Trophoblast cell (in vitro differentiated cells and primary cell): ENCODE measurements around the gene TRAPPC12.

Source experiments
- DNase-seq, 2 donors: peaks; one replicate each; pipeline ENCODE4 v3.0.0-alpha.2; 2016
- H2AFZ ChIP-seq: 2 replicates; pipeline ENCODE4 v1.6.1; 2013; ENCODE audit warnings: low read length, moderate library complexity, mild to moderate bottlenecking; ENCODE audit not compliant: insufficient read depth, poor library complexity
- H2AK5ac ChIP-seq: 2 replicates; pipeline ENCODE4 v1.6.1; 2013; ENCODE audit warnings: mild to moderate bottlenecking, low read length
- H2BK120ac ChIP-seq: 2 replicates; pipeline ENCODE4 v1.6.1; 2013; ENCODE audit warnings: low read length, mild to moderate bottlenecking, moderate library complexity; ENCODE audit not compliant: insufficient read depth, poor library complexity
- H2BK12ac ChIP-seq: 2 replicates; pipeline ENCODE4 v1.6.1; 2013; ENCODE audit warnings: mild to moderate bottlenecking, low read length, moderate library complexity
- H2BK5ac ChIP-seq: 2 replicates; pipeline ENCODE4 v1.6.1; 2013; ENCODE audit warnings: low read length, low read depth, moderate library complexity, mild to moderate bottlenecking; ENCODE audit not compliant: poor library complexity
- H3K14ac ChIP-seq: 2 replicates; pipeline ENCODE4 v1.6.1; 2013; ENCODE audit warnings: mild to moderate bottlenecking, low read length
- H3K18ac ChIP-seq: 2 replicates; pipeline ENCODE4 v1.6.1; 2013; ENCODE audit warnings: mild to moderate bottlenecking, low read length
- H3K23ac ChIP-seq: 2 replicates; pipeline ENCODE4 v1.6.1; 2013; ENCODE audit warnings: low read length
- H3K27ac ChIP-seq: 2 replicates; pipeline ENCODE4 v1.5.1; 2013; ENCODE audit warnings: low read depth, mild to moderate bottlenecking, inconsistent platforms, low read length, moderate library complexity
- H3K27me3 ChIP-seq: 2 replicates; pipeline ENCODE4 v1.6.1; 2013; ENCODE audit warnings: inconsistent platforms, mild to moderate bottlenecking, low read length, moderate library complexity; ENCODE audit not compliant: insufficient read depth
- H3K36me3 ChIP-seq, 2 experiments: 1 replicate in 1 of 2; 2 replicates in 1 of 2; pipeline ENCODE4 v1.6.1; 2013; ENCODE audit warnings: low read length in 2 of 2, mild to moderate bottlenecking in 2 of 2, moderate library complexity in 1 of 2; ENCODE audit not compliant: insufficient read depth in 2 of 2, control insufficient read depth in 1 of 2
- H3K4ac ChIP-seq: 2 replicates; pipeline ENCODE4 v1.6.1; 2013; ENCODE audit warnings: low read depth, mild to moderate bottlenecking, low read length, moderate library complexity
- H3K4me1 ChIP-seq, 2 experiments: 1 replicate in 1 of 2; 2 replicates in 1 of 2; pipeline ENCODE4 v1.6.1; 2013; ENCODE audit warnings: low read length in 2 of 2, mild to moderate bottlenecking in 2 of 2, moderate library complexity in 1 of 2; ENCODE audit not compliant: insufficient read depth in 2 of 2, control insufficient read depth in 1 of 2
- H3K4me2 ChIP-seq: 2 replicates; pipeline ENCODE4 v1.6.1; 2013; ENCODE audit warnings: inconsistent platforms, mild to moderate bottlenecking, low read length, moderate library complexity
- H3K4me3 ChIP-seq: 2 replicates; pipeline ENCODE4 v1.5.1; 2013; ENCODE audit warnings: mild to moderate bottlenecking, low read depth, low read length, inconsistent platforms
- H3K79me1 ChIP-seq: one replicate; pipeline ENCODE4 v1.6.1; 2013; ENCODE audit warnings: low read length
- H3K79me2 ChIP-seq: 2 replicates; pipeline ENCODE4 v1.6.1; 2013; ENCODE audit warnings: low read length, mild to moderate bottlenecking; ENCODE audit not compliant: control insufficient read depth, insufficient read depth, poor library complexity
- H3K9ac ChIP-seq: 2 replicates; pipeline ENCODE4 v1.6.1; 2013; ENCODE audit warnings: mild to moderate bottlenecking, low read length
- H3K9me3 ChIP-seq: 2 replicates; pipeline ENCODE4 v1.6.1; 2013; ENCODE audit warnings: low read depth, mild to moderate bottlenecking, control low read depth, inconsistent platforms, low read length; ENCODE audit not compliant: insufficient read depth
- H4K12ac ChIP-seq: 2 replicates; pipeline ENCODE4 v1.6.1; 2013; ENCODE audit warnings: low read depth, mild to moderate bottlenecking, low read length, moderate library complexity
- H4K8ac ChIP-seq: 2 replicates; pipeline ENCODE4 v1.6.1; 2013; ENCODE audit warnings: low read depth, mild to moderate bottlenecking, low read length, moderate library complexity
- H4K91ac ChIP-seq: one replicate; pipeline ENCODE4 v1.6.1; 2013; ENCODE audit warnings: low read depth, mild to moderate bottlenecking, low read length, moderate library complexity
- WGBS: extraction: QIAGEN DNeasy Blood & Tissue Kit; methylation state at CpG from one replicate; pipeline ENCODE4 v1.1.7; 2013; ENCODE audit warnings: missing lambda C conversion rate; ENCODE audit not compliant: insufficient read length, insufficient coverage; ENCODE audit errors: extremely low coverage; 5-methylcytosine and 5-hydroxymethylcytosine counted together

TRAPPC12 gene

DNA sequence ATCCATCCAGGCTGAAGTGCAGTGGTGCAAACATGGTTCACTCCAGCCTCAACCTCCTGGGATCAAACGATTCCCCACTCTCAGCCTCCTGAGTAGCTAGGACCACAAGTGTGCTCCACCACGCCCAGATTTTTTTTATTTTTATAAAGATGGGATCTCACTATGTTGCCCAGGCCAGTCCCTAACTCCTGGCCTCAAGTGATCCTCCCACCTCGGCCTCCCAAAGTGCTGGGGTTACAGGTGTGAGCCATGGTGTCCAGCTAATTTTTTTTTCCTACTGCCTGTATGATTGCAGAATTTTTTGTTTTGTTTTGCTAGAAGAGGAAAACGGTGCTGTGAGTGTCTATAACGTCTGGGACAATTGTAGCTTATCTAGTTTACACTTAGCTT is 101.5 kb downstream of the TRAPPC12 start:
- Histone ChIP-seq H3K27ac (no peak overlapping the region), H3K18ac (no peak overlapping the region), H3K4me1 (peaks cover 5 to 7% of the 10 kb centered on the region in 2 experiments), H4K8ac (no peak overlapping the region), H3K23ac (no peak overlapping the region), H2BK12ac (no peak overlapping the region), H3K27me3 (no peaks in the 10 kb centered on the region), H4K12ac (no peak overlapping the region), H3K4me2 (no peak overlapping the region), H3K79me1 (no peaks in the 10 kb centered on the region), H2BK5ac (no peak overlapping the region), H3K79me2 (no peaks in the 10 kb centered on the region), H3K14ac (no peak overlapping the region), H3K4ac (no peak overlapping the region), H3K9me3 (peaks cover 3% of the 10 kb centered on the region), H3K9ac (no peak overlapping the region), H2BK120ac (no peak overlapping the region), H2AFZ (no peak overlapping the region), H2AK5ac (no peak overlapping the region), H3K4me3 (no peak overlapping the region), H4K91ac (no peak overlapping the region), H3K36me3 (peaks cover 25 to 28% of the 10 kb centered on the region in 2 experiments)
- DNase-seq: no peak
- WGBS: no CpG with 5 or more reads among the region's 5 CpGs

DNA sequence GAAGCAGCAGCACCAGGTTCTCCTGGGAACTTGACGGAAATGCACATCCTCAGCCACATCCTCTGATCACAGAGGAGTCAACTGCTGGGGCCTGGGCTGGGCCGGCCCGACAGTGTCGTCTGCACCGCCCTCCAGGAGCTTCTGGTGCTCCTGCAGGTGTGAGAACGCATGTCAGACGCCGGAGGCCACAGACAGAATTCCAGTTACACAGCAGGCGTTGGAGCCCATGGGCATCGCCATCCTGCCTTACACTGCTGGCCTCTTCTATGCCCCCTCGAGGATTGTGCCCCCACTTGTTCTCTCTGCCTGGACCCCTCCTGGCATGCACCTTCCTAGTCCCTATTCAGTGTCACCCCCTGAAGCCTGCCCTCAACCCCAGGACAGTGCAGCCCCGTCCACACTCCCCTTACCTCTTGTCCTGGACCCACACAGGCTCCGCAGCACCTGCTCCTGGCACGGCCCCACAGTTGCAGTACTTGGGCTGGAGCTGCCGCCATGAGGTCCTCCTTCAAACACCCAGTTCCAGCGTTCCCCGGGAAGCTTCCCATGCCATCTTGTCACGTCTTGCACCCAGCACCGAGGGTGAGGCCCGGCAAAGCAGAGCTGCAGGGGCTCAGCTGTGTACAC is 102.4 kb downstream of the TRAPPC12 start:
- peaks cover 11% of the 10 kb centered on the region for H3K9me3 ChIP-seq
- H3K4ac ChIP-seq: no peak overlapping the region
- H2BK120ac ChIP-seq: no peak overlapping the region
- H4K12ac ChIP-seq: no peak overlapping the region
- no peak overlapping the region for H3K4me2 ChIP-seq
- no peaks in the 10 kb centered on the region for H3K79me2 ChIP-seq
- H3K27me3 ChIP-seq: no peaks in the 10 kb centered on the region
- no peaks in the 10 kb centered on the region for H3K79me1 ChIP-seq
- peaks cover 28 to 29% of the 10 kb centered on the region in 2 experiments for H3K36me3 ChIP-seq
- H2BK5ac ChIP-seq: no peak overlapping the region
- no peak overlapping the region for H3K4me3 ChIP-seq
- no peaks in the 10 kb centered on the region for H3K4me1 ChIP-seq
- H4K91ac ChIP-seq: no peak overlapping the region
- no peak overlapping the region for H2AFZ ChIP-seq
- H3K18ac ChIP-seq: no peak overlapping the region
- no peak overlapping the region for H3K23ac ChIP-seq
- no peak overlapping the region for H2BK12ac ChIP-seq
- no peak overlapping the region for H3K27ac ChIP-seq
- no peak overlapping the region for H3K14ac ChIP-seq
- H4K8ac ChIP-seq: no peak overlapping the region
- no peak overlapping the region for H2AK5ac ChIP-seq
- no CpG with 5 or more reads among the region's 20 CpGs for WGBS
- H3K9ac ChIP-seq: no peak overlapping the region
- DNase-seq: no peak

DNA sequence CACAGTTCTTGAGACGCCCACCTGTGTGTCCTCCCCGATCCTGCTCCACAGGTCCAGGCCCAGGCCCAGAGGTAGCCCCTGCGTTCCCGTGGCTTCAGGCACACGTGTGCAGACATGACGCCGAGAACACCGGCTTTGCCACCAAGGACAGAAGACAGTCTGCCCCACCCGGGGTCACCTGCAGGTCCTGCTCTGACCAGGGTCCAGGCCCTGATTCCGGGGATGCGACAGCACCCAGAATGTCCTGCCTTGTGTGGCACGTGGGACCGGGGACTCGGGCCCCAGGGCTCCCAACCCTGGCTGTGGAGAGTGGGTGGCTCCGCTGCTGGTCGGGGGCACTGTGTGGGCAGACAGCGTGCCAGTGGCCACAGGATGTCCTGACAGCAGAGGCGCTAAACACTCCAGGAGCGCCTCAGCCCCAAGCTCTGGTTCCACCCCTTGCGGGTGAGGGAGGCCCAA is 102.9 kb downstream of the TRAPPC12 start:
- H3K23ac ChIP-seq: no peak overlapping the region
- WGBS: no CpG with 5 or more reads among the region's 20 CpGs
- H3K9ac ChIP-seq: no peak overlapping the region
- no peak overlapping the region for H3K18ac ChIP-seq
- H3K4me1 ChIP-seq: no peaks in the 10 kb centered on the region
- H3K27ac ChIP-seq: no peak overlapping the region
- DNase-seq: no peak
- no peak overlapping the region for H3K4me2 ChIP-seq
- H2AK5ac ChIP-seq: no peak overlapping the region
- peaks cover 12% of the 10 kb centered on the region for H3K9me3 ChIP-seq
- no peak overlapping the region for H2BK5ac ChIP-seq
- no peak overlapping the region for H4K91ac ChIP-seq
- H3K14ac ChIP-seq: no peak overlapping the region
- H3K79me2 ChIP-seq: no peaks in the 10 kb centered on the region
- H2AFZ ChIP-seq: no peak overlapping the region
- H3K4me3 ChIP-seq: peak overlapping the region; percentile 41
- H3K4ac ChIP-seq: no peak overlapping the region
- no peaks in the 10 kb centered on the region for H3K79me1 ChIP-seq
- H2BK12ac ChIP-seq: no peak overlapping the region
- H4K12ac ChIP-seq: no peak overlapping the region
- no peak overlapping the region for H4K8ac ChIP-seq
- H3K27me3 ChIP-seq: no peaks in the 10 kb centered on the region
- H3K36me3 ChIP-seq: peaks cover 27 to 28% of the 10 kb centered on the region in 2 experiments
- H2BK120ac ChIP-seq: no peak overlapping the region

DNA sequence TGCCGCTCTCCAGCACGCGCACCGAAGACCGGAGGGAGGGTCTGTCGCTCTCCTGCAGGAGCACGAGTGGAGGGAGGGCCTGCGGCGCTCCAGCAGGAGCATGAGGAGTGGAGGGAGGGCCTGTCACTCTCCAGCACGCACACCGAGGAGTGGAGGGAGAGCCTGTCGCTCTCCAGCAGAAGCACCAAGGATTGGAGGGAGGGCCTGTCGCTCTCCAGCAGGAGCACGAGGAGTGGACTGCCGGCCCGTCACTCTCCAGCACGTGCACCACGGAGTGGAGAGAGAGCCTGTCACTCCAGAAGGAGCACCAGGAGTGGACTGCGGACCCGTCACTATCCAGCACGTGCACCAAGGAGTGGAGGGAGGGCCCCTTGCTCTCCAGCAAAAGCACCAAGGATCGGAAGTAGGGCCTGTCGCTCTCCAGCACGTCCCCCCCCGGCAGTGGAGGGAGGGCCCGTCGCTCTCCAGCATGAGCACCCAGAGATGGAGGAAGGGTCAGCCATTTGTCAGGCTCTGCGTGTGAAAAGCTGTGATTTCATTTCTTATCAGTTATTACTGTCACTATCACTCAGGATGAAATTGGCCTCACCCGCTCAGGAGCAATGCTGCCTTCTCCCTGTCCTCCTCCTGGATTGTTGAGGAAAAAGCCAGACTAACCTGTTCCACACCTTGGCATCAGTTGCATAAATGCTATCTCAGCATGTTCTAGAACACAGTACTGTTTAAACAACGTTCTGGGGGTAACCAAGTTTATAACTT is 103.9 kb downstream of the TRAPPC12 start:
- peak; percentile 13 to 22 for DNase-seq
- no peak overlapping the region for H4K8ac ChIP-seq
- H3K9me3 ChIP-seq: peaks cover 12% of the 10 kb centered on the region
- no peak overlapping the region for H4K91ac ChIP-seq
- no peak overlapping the region for H3K23ac ChIP-seq
- H4K12ac ChIP-seq: no peak overlapping the region
- H3K18ac ChIP-seq: no peak overlapping the region
- no CpG with 5 or more reads among the region's 30 CpGs for WGBS
- H2AFZ ChIP-seq: no peak overlapping the region
- H3K4me2 ChIP-seq: no peak overlapping the region
- H3K79me2 ChIP-seq: no peaks in the 10 kb centered on the region
- no peaks in the 10 kb centered on the region for H3K79me1 ChIP-seq
- no peaks in the 10 kb centered on the region for H3K27me3 ChIP-seq
- no peak overlapping the region for H3K4ac ChIP-seq
- H3K4me1 ChIP-seq: no peaks in the 10 kb centered on the region
- H3K36me3 ChIP-seq: peaks cover 24% of the 10 kb centered on the region in 2 experiments
- H2AK5ac ChIP-seq: no peak overlapping the region
- H2BK12ac ChIP-seq: no peak overlapping the region
- H3K14ac ChIP-seq: no peak overlapping the region
- no peak overlapping the region for H3K9ac ChIP-seq
- no peak overlapping the region for H2BK5ac ChIP-seq
- H3K27ac ChIP-seq: no peak overlapping the region
- no peak overlapping the region for H3K4me3 ChIP-seq
- no peak overlapping the region for H2BK120ac ChIP-seq
